ENCODE data around the gene TNFRSF9.

TNFRSF9 gene

GRCh38 chr1:7943251-7943650 is 2.6 kb upstream of the TNFRSF9 start:
- DNase-seq (ENCODE audit: insufficient read length, low spot score), result no peak
- TF ChIP-seq PAX5 (IDR thresholded peaks at IDR 0.05; ENCODE audit: insufficient read depth, low read length, severe bottlenecking) (no peak), POLR2AphosphoS5 (IDR thresholded peaks at IDR 0.05; ENCODE audit: low read depth, low read length) (no peak), TAF1 (IDR thresholded peaks at IDR 0.05; ENCODE audit: low read depth, low read length) (no peak)
- no peak for FAIRE-seq

DNA sequence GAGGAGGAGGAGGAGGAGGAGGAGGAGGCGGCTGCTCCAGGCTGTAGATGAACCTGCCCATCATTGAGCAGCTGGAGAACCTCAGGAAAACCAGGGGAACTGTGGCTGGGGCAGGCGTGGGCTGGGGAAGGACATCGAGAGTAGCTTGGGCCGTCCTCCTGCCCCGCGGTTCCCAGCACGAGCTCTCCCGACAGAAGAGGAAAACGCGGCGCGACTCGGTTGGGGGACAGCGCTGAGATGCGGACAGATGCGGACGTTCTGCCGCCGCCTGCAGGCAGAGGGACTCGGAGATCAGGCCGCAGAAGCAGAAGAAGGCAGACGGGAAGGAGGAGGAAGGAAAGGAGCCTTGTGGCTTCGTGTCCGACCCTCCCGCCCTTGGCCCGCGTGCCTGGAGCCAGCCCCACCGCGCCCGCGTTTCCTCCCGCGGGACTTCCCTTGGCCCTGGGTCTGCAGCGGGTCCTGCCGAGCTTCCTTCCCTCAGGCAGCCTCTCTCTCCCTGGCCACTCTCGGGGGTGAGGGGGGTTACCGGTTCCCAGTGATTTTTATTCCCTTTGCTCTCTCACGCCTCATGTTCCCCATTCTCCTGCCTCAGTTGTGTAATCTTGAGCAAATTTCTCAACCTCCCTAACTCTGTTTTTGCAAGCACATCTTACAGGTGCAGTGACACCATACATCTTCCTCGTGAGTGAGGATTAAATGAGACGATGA is 1.7 kb upstream of the TNFRSF9 start:
- peak; percentile 23 for FAIRE-seq
- DNase-seq (ENCODE audit: insufficient read length, low spot score), result no peak

DNA sequence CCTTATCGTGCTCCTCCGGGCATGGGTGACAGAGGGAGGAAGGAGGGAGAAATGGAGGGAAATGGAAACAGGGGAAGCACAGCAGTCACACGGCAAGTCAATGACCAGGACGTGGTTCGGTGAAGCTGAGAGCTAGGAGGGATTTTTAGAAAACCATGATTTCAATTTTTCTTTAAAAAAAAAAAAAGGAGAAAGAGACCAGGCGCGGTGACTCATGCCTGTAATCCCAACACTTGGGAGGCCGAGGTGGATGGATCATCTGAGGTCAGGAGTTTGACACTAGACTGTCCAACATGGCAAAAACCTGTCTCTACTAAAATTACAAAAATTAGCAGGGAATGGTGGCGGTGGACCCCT is 776 bp upstream of the TNFRSF9 start:
- DNase-seq (ENCODE audit: insufficient read length, low spot score) (no peak), FAIRE-seq (no peak)
- TF ChIP-seq POU2F2 (IDR thresholded peaks at IDR 0.05; ENCODE audit: low read depth, low read length), result no peak
- no peak for TF ChIP-seq POLR2A (IDR thresholded peaks at IDR 0.05; ENCODE audit: low read depth, low read length)
- TF ChIP-seq TAF1 (IDR thresholded peaks at IDR 0.05; ENCODE audit: low read depth, low read length), result no peak
- TF ChIP-seq POLR2AphosphoS5 (IDR thresholded peaks at IDR 0.05; ENCODE audit: low read depth, low read length), result no peak
- no peak for TF ChIP-seq SPI1 (IDR thresholded peaks at IDR 0.05; ENCODE audit: low read depth, low read length)
- no peak for TF ChIP-seq PAX5 (IDR thresholded peaks at IDR 0.05; ENCODE audit: insufficient read depth, low read length, severe bottlenecking)

More for the DNA sequence above, 1.7 kb upstream of the TNFRSF9 start:
- no peak for TF ChIP-seq TAF1 (IDR thresholded peaks at IDR 0.05; ENCODE audit: low read depth, low read length)
- no peak for TF ChIP-seq POLR2A (IDR thresholded peaks at IDR 0.05; ENCODE audit: low read depth, low read length)
- no peak for TF ChIP-seq SPI1 (IDR thresholded peaks at IDR 0.05; ENCODE audit: low read depth, low read length)
- TF ChIP-seq POLR2AphosphoS5 (IDR thresholded peaks at IDR 0.05; ENCODE audit: low read depth, low read length), result no peak
- TF ChIP-seq POU2F2 (IDR thresholded peaks at IDR 0.05; ENCODE audit: low read depth, low read length), result no peak
- TF ChIP-seq PAX5 (IDR thresholded peaks at IDR 0.05; ENCODE audit: insufficient read depth, low read length, severe bottlenecking), result no peak

GRCh38 chr1:7940034-7940433 is 605 bp downstream of the TNFRSF9 start:
- TF ChIP-seq POU2F2 (IDR thresholded peaks at IDR 0.05; ENCODE audit: low read depth, low read length) (no peak), PAX5 (IDR thresholded peaks at IDR 0.05; ENCODE audit: insufficient read depth, low read length, severe bottlenecking) (no peak), SPI1 (IDR thresholded peaks at IDR 0.05; ENCODE audit: low read depth, low read length) (no peak), TAF1 (IDR thresholded peaks at IDR 0.05; ENCODE audit: low read depth, low read length) (no peak), POLR2A (IDR thresholded peaks at IDR 0.05; ENCODE audit: low read depth, low read length) (no peak), POLR2AphosphoS5 (IDR thresholded peaks at IDR 0.05; ENCODE audit: low read depth, low read length) (no peak)
- FAIRE-seq (no peak), DNase-seq (ENCODE audit: insufficient read length, low spot score) (no peak)

DNA sequence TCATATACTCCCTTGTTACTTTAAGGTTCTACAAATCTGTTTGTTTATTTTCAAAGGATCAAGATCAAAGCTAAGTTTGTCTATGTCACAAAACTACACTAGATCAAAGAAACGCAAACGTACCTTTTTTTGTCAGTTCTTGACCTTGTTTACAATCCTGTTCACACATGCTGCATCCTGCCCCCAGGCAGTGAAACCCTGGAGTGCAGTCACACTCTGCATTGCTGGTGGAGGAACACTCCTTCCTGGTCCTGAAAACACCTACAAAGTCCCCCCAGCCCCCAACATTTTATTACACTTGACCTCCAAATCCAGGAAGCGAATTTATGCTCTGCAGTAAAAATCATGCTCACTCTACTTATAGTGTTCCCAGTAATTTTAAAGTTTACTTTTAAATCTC is 2.6 kb downstream of the TNFRSF9 start:
- no peak for TF ChIP-seq POU2F2 (IDR thresholded peaks at IDR 0.05; ENCODE audit: low read depth, low read length)
- TF ChIP-seq POLR2AphosphoS5 (IDR thresholded peaks at IDR 0.05; ENCODE audit: low read depth, low read length), result no peak
- TF ChIP-seq SPI1 (IDR thresholded peaks at IDR 0.05; ENCODE audit: low read depth, low read length), result no peak
- TF ChIP-seq POLR2A (IDR thresholded peaks at IDR 0.05; ENCODE audit: low read depth, low read length), result no peak
- TF ChIP-seq TAF1 (IDR thresholded peaks at IDR 0.05; ENCODE audit: low read depth, low read length), result no peak
- TF ChIP-seq PAX5 (IDR thresholded peaks at IDR 0.05; ENCODE audit: insufficient read depth, low read length, severe bottlenecking), result no peak
- no peak for DNase-seq (ENCODE audit: insufficient read length, low spot score)
- FAIRE-seq, result no peak

DNA sequence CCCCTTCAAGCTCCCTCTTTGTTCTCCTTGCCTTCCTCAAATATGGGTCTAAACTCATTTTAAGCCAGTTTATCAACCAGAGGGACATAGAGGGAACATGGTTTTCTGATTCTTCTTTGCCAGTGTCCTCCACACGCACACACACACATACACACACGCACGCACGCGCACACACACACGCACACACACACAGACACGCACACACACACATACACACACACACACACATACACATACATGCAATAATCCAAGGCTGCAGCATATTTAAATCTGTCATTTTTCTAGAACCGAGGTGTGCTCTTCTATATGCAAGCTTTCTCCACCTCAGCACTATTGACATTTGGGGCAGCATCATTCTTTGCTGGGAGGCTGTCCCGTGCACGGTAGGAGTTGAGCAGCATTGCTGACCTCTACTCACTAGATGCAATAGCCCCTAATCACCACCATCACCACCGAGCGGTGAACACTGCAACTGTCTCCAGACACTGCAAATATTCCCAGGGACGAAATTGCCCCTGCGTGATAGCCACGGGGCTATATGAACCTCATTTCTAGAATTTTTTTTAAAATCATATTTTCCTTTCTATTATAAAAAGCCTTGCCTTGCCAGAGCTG is 8.0 kb downstream of the TNFRSF9 start:
- DNase-seq (ENCODE audit: insufficient read length, low spot score) (no peak), FAIRE-seq (peak; percentile 5)
- TF ChIP-seq POU2F2 (IDR thresholded peaks at IDR 0.05; ENCODE audit: low read depth, low read length) (no peak), TAF1 (IDR thresholded peaks at IDR 0.05; ENCODE audit: low read depth, low read length) (no peak), POLR2AphosphoS5 (IDR thresholded peaks at IDR 0.05; ENCODE audit: low read depth, low read length) (no peak), POLR2A (IDR thresholded peaks at IDR 0.05; ENCODE audit: low read depth, low read length) (no peak), PAX5 (IDR thresholded peaks at IDR 0.05; ENCODE audit: insufficient read depth, low read length, severe bottlenecking) (no peak), SPI1 (IDR thresholded peaks at IDR 0.05; ENCODE audit: low read depth, low read length) (no peak)

- FAIRE-seq, result no peak
- no peak for TF ChIP-seq SPI1 (IDR thresholded peaks at IDR 0.05; ENCODE audit: low read depth, low read length)
- no peak for TF ChIP-seq POLR2A (IDR thresholded peaks at IDR 0.05; ENCODE audit: low read depth, low read length)
- no peak for TF ChIP-seq TAF1 (IDR thresholded peaks at IDR 0.05; ENCODE audit: low read depth, low read length)
- no peak for TF ChIP-seq POLR2AphosphoS5 (IDR thresholded peaks at IDR 0.05; ENCODE audit: low read depth, low read length)
- no peak for TF ChIP-seq PAX5 (IDR thresholded peaks at IDR 0.05; ENCODE audit: insufficient read depth, low read length, severe bottlenecking)
- no peak for TF ChIP-seq POU2F2 (IDR thresholded peaks at IDR 0.05; ENCODE audit: low read depth, low read length)
- DNase-seq (ENCODE audit: insufficient read length, low spot score), result no peak
These were observed 9.2 kb downstream of the TNFRSF9 start for GRCh38 chr1:7931446-7931812.

DNA sequence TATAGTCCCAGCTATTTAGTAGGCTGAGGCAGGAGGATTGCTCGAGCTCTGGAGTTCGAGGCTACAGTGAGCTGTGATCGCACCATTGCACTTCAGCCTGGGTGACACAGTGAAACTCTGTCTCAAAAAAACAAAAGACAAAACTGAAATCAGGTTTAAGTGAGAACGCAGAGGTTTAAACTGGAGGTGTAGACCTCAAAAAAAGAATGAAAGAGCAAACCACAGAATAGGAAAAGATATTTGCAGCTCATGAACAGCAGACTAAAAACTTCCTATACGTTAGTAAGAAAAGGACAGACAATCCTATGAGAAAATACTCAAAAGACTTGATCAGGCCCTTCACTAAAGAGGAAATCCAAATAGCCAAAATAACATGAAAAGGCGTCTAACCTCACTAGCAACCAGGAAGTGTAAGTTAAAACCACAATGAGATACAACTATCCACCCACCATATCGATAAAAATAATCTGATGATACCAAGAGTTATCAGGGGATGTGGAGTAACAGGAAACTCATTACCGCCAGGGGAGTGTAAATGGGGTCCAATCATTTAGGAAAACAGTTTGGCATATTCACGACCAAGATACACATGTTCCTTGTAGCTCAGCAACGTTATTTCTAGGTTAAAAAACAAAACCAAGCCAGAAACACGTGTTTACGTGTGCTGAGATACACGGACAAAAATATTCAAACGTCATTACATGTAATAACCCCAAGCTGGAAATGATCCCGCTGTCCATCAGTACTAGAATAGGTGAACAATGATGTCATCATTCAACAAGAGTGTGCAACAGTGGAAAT is 9.8 kb downstream of the TNFRSF9 start:
- TF ChIP-seq POLR2A (IDR thresholded peaks at IDR 0.05; ENCODE audit: low read depth, low read length), result no peak
- no peak for TF ChIP-seq PAX5 (IDR thresholded peaks at IDR 0.05; ENCODE audit: insufficient read depth, low read length, severe bottlenecking)
- no peak for TF ChIP-seq TAF1 (IDR thresholded peaks at IDR 0.05; ENCODE audit: low read depth, low read length)
- no peak for TF ChIP-seq POLR2AphosphoS5 (IDR thresholded peaks at IDR 0.05; ENCODE audit: low read depth, low read length)
- no peak for TF ChIP-seq SPI1 (IDR thresholded peaks at IDR 0.05; ENCODE audit: low read depth, low read length)
- TF ChIP-seq POU2F2 (IDR thresholded peaks at IDR 0.05; ENCODE audit: low read depth, low read length), result no peak
- FAIRE-seq (peak; percentile 86), DNase-seq (ENCODE audit: insufficient read length, low spot score) (no peak)

- no peak for TF ChIP-seq POU2F2 (IDR thresholded peaks at IDR 0.05; ENCODE audit: low read depth, low read length)
- TF ChIP-seq POLR2A (IDR thresholded peaks at IDR 0.05; ENCODE audit: low read depth, low read length), result no peak
- TF ChIP-seq POLR2AphosphoS5 (IDR thresholded peaks at IDR 0.05; ENCODE audit: low read depth, low read length), result no peak
- no peak for TF ChIP-seq TAF1 (IDR thresholded peaks at IDR 0.05; ENCODE audit: low read depth, low read length)
- no peak for TF ChIP-seq PAX5 (IDR thresholded peaks at IDR 0.05; ENCODE audit: insufficient read depth, low read length, severe bottlenecking)
- no peak for TF ChIP-seq SPI1 (IDR thresholded peaks at IDR 0.05; ENCODE audit: low read depth, low read length)
- FAIRE-seq, result no peak
- no peak for DNase-seq (ENCODE audit: insufficient read length, low spot score)
These were observed 11.0 kb downstream of the TNFRSF9 start for GRCh38 chr1:7929637-7930036.
